K562 (cell line): ENCODE results near the gene C18orf32. TPM values are rescaled to one million over a fixed set of nuclear protein-coding genes. Genes with fewer than 3 reads are reported as not detected.
A peak's percentile ranks its signal among the peaks of the same experiment; 100 is the strongest.

ENCODE experiments used
- ATAC-seq: fragments of 200-7000 bp; cut with Tn5 transposase; 3 replicates; pipeline ENCODE4 v1.9.1; 2020; ENCODE audit warnings: moderate library complexity
- BruUV-seq: library from RNA; stranded (reverse); fragments of 400-500 nt; replicated peaks from 2 replicates; lab custom pipeline; 2021; lab: Mats Ljungman, UMichigan
- CTCF ChIA-PET: fragments of 300-600 bp; formaldehyde crosslinking; extraction: SDS; loops from one replicate; lab custom pipeline; 2021; ENCODE audit warnings: low intra/inter-chr PET ratio; lab: Yijun Ruan, JAX
- POLR2A ChIA-PET: fragments of 300-600, 350-650 bp; sonication (Branson Sonifier 250); formaldehyde crosslinking; extraction: SDS; loops from one replicate; lab custom pipeline; 2021; ENCODE audit warnings: antibody characterized with exemption, inconsistent platforms; lab: Yijun Ruan, JAX
- DNase-seq, 4 experiments: peaks; one replicate each; pipeline versions ENCODE4 v3.0.0 to v3.0.0-alpha.2; 2011 to 2018; ENCODE audit warnings: low spot score in 3 of 4, mixed read lengths in 3 of 4; ENCODE audit errors: extremely low read depth in 1 of 4
- FAIRE-seq: peaks from 2 replicates; lab custom pipeline; 2011; peaks lifted over from hg19 to GRCh38; lab: Jason Lieb, UNC
- H2AFZ ChIP-seq: 2 replicates; pipeline ENCODE4 v1.6.0; 2011; ENCODE audit warnings: low read depth, low read length, control low read depth, inconsistent platforms
- H3K27ac ChIP-seq: fragments of 200-600 bp; 3 replicates; pipeline ENCODE4 v1.8.0; 2011; ENCODE audit warnings: low read depth, mild to moderate bottlenecking, control low read depth, inconsistent platforms, low read length, moderate library complexity, mixed read lengths; ENCODE audit errors: extremely low read depth
- H3K27me3 ChIP-seq, 2 experiments: fragments of 300-600 bp in 1 of 2; 2 replicates in 1 of 2; 3 replicates in 1 of 2; pipeline versions ENCODE4 v1.6.0 to v1.8.0; 2011; ENCODE audit warnings: inconsistent platforms in 2 of 2, low read length in 2 of 2, mild to moderate bottlenecking in 1 of 2, mixed read lengths in 1 of 2, moderate library complexity in 1 of 2; ENCODE audit not compliant: control insufficient read depth in 2 of 2, insufficient read depth in 2 of 2
- H3K36me3 ChIP-seq: fragments of 300-600 bp; 3 replicates; pipeline ENCODE4 v1.8.0; 2011; ENCODE audit warnings: mild to moderate bottlenecking, low read length, inconsistent platforms; ENCODE audit not compliant: control insufficient read depth, insufficient read depth
- H3K4me1 ChIP-seq, 2 experiments: fragments of 200-600 bp in 1 of 2; replicated peaks in 1 of 2; 2 replicates in 1 of 2; 3 replicates in 1 of 2; pipeline versions ENCODE4 v1.5.1 to v1.8.0; 2011; ENCODE audit warnings: inconsistent platforms in 2 of 2, low read length in 2 of 2, mild to moderate bottlenecking in 1 of 2, mixed read lengths in 1 of 2, moderate library complexity in 1 of 2; ENCODE audit not compliant: control insufficient read depth in 2 of 2, insufficient read depth in 2 of 2
- H3K4me2 ChIP-seq: 2 replicates; pipeline ENCODE4 v1.6.1; 2011; ENCODE audit warnings: low read length, control low read depth, inconsistent platforms, mixed read lengths; ENCODE audit not compliant: insufficient read depth
- H3K4me3 ChIP-seq: fragments of 200-600 bp; sonication (generic), shearing (Covaris generic); 2 replicates; pipeline ENCODE4 v1.5.1; 2016; ENCODE audit warnings: control low read depth, inconsistent platforms
- H3K79me2 ChIP-seq: fragments of 200-600 bp; 3 replicates; pipeline ENCODE4 v1.8.0; 2011; ENCODE audit warnings: low read length, inconsistent platforms; ENCODE audit not compliant: control insufficient read depth, insufficient read depth
- H3K9ac ChIP-seq, 2 experiments: 2 replicates each; pipeline versions ENCODE4 v1.6.0 to v1.6.1; 2011; ENCODE audit warnings: low read depth in 2 of 2, low read length in 2 of 2, control low read depth in 1 of 2, inconsistent platforms in 1 of 2, mild to moderate bottlenecking in 1 of 2, mixed read lengths in 1 of 2; ENCODE audit not compliant: insufficient read depth in 1 of 2
- H3K9me1 ChIP-seq: one replicate; pipeline ENCODE4 v1.6.0; 2011; ENCODE audit warnings: inconsistent platforms, mild to moderate bottlenecking, low read length, moderate library complexity; ENCODE audit not compliant: control insufficient read depth, insufficient read depth
- H3K9me3 ChIP-seq: replicated peaks from 2 replicates; pipeline ENCODE4 v1.5.1; 2011; ENCODE audit warnings: low read depth, low read length, inconsistent platforms; ENCODE audit not compliant: control insufficient read depth, insufficient read depth
- H4K20me1 ChIP-seq: replicated peaks from 2 replicates; pipeline ENCODE4 v1.6.1; 2011; ENCODE audit warnings: low read length, inconsistent platforms, mixed read lengths; ENCODE audit not compliant: control insufficient read depth, insufficient read depth
- CC2D1A ChIP-seq: fragments of 450-650 bp; IDR thresholded peaks from 2 replicates; pipeline ENCODE4 v1.6.1; 2017; ENCODE audit warnings: mild to moderate bottlenecking
- FOXK2 ChIP-seq, 2 experiments: fragments of 450-650 bp; IDR thresholded peaks in 1 of 2; conservative IDR thresholded peaks in 1 of 2; 2 replicates each; pipeline ENCODE4 v1.6.1; 2016; ENCODE audit warnings: low read depth in 2 of 2, mild to moderate bottlenecking in 1 of 2
- MEIS2 ChIP-seq: fragments of 450-650 bp; IDR thresholded peaks from 2 replicates; pipeline ENCODE4 v1.6.1; 2014; ENCODE audit warnings: mild to moderate bottlenecking; ENCODE audit not compliant: partially characterized antibody
- PTTG1 ChIP-seq: fragments of 450-650 bp; IDR thresholded peaks from 2 replicates; pipeline ENCODE4 v1.6.1; 2016; ENCODE audit warnings: low read depth, mild to moderate bottlenecking, missing genetic modification characterization, missing compliant biosample characterization
- SMARCA4 ChIP-seq: fragments of 450-650 bp; IDR thresholded peaks from 2 replicates; pipeline ENCODE4 v1.6.1; 2016
- SMARCC2 ChIP-seq: fragments of 450-650 bp; IDR thresholded peaks from 2 replicates; pipeline ENCODE4 v1.6.1; 2017; ENCODE audit warnings: antibody characterized with exemption, moderate library complexity, mild to moderate bottlenecking, low read depth
- SMARCE1 ChIP-seq: fragments of 450-650 bp; IDR thresholded peaks from 2 replicates; pipeline ENCODE4 v1.7.1; 2016; ENCODE audit warnings: mild to moderate bottlenecking
- TRIM24 ChIP-seq, 2 experiments: fragments of 450-650 bp; IDR thresholded peaks; 2 replicates each; pipeline ENCODE4 v1.6.1; 2016
- U2AF1 ChIP-seq: fragments of 200-400 bp; formaldehyde crosslinking; optimal IDR thresholded peaks from 2 replicates; pipeline ENCODE3; 2017; ENCODE audit warnings: mild to moderate bottlenecking, low read depth, low read length, moderate library complexity
- ZNF121 ChIP-seq: sonication (generic); formaldehyde crosslinking; conservative IDR thresholded peaks from 2 replicates; pipeline ENCODE4 v1.8.0; 2022; ENCODE audit warnings: missing genetic modification reagents
- ZNF75A ChIP-seq: fragments of 450-650 bp; formaldehyde crosslinking; IDR thresholded peaks from 2 replicates; pipeline ENCODE4 v1.4.0; 2020; ENCODE audit warnings: mild to moderate bottlenecking
- WGBS: fragments of 100-300 bp; shearing (Covaris generic); methylation state at CpG from one replicate; pipeline ENCODE4 v1.1.6; 2016; ENCODE audit warnings: low coverage, mixed read lengths; ENCODE audit not compliant: insufficient coverage; ENCODE audit errors: missing lambda C conversion rate; 5-methylcytosine and 5-hydroxymethylcytosine counted together
- in situ Hi-C: fragments of 300-500 bp; cut with MboI; formaldehyde crosslinking; loops from 4 replicates; pipeline ENCODE4 v1.15.0; 2018; ENCODE audit warnings: inconsistent platforms, mixed read lengths
- intact Hi-C: fragments of 100-400 bp; cut with micrococcal nuclease; formaldehyde crosslinking; loops from 2 replicates; pipeline ENCODE4 v1.14.2; 2022
- polyA plus RNA-seq, 8 experiments: library from polyadenylated mRNA; depleted of rRNA in 4 of 8; stranded (reverse) in 5 of 8; unstranded in 3 of 8; fragments of >200 nt; fragmentation: Nextera tagmentation in 2 of 8; fragmentation: Illumina TruSeq in 1 of 8; extraction: Ambion mirVana in 2 of 8; extraction: Trizol in 1 of 8; gene quantifications; 2 replicates each; pipeline versions ENCODE4 v1.2.1 to v1.2.3, GENCODE V29; 2011 to 2014; ENCODE audit warnings: inconsistent platforms in 1 of 8, missing spikeins in 1 of 8
- total RNA-seq, 7 experiments: library from RNA; depleted of rRNA in 6 of 7; stranded (reverse); fragments of >200 nt in 6 of 7; fragmentation: Illumina TruSeq in 2 of 7; extraction: Trizol in 2 of 7; gene quantifications; 2 replicates each; pipeline versions ENCODE4 v1.2.1 to v1.2.3, GENCODE V29; 2011 to 2021; ENCODE audit warnings: low replicate concordance in 1 of 7
- TF ChIP-seq, protein P1 (sequence below), 2 experiments: fragments of 450-650 bp in 1 of 2; sonication (generic) in 1 of 2; formaldehyde crosslinking in 1 of 2; IDR thresholded peaks; 2 replicates each; pipeline versions ENCODE4 v1.7.1 to v1.9.0; 2016 to 2022; ENCODE audit warnings: inconsistent platforms in 1 of 2, mild to moderate bottlenecking in 1 of 2, missing genetic modification reagents in 1 of 2

The C18orf32 gene
- total and polyA plus RNA-seq, 9 of the 15 experiments (the other 6 are each of a cell fraction or from before 2014, with no cell fraction given), result 8.5 to 35.0 (median 20.4) TPM

DNA sequence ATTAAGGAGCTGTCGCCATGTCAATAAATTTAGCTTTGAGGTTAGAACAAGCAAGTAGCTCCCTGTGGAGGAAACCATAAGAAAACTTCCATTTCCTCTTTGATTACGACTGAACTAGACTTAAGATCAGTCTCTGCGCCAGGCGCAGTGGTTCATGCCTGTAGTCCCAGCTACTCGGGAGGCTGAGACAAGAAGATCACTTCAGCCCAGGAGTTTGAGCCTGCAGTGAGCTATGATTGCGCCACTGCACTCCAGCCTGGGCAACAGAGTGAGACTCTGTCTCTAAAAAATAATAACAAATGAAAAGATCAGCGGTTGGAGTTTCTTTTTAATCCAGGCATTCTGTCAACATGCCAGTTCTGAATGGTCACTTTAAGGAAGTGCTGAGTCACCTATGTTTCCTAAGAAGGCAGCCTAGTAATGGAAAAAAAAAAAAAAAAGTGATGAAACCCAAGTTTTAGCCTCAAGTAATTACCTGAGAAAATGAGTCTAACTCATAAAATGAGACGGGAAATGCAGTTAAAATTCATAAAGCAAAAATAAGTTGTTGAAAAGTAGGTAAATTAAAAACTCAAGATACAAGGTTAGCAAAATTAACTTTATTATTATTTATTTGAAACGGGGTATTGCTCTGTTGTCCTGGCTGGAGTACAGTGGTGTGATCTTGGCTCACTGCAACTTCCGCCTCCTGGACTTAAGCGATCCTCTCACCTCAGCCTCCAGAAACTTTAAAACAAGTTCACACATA is 10.2 kb downstream of the C18orf32 start:
- Histone ChIP-seq H4K20me1 (no peaks in the 10 kb centered on the region), H3K79me2 (no peaks in the 10 kb centered on the region), H3K27me3 (no peaks in the 10 kb centered on the region), H3K36me3 (peaks cover 18% of the 10 kb centered on the region; the same call in 2 of the 3 replicates), H2AFZ (peak overlapping the region; percentile 87), H3K9me3 (no peaks in the 10 kb centered on the region), H3K4me2 (no peak overlapping the region; the same call in 1 of the 2 replicates), H3K9me1 (no peaks in the 10 kb centered on the region), H3K27ac (peak overlapping the region; percentile 79), H3K4me3 (no peak overlapping the region), H3K4me1 (peaks cover 0 to 19% of the 10 kb centered on the region in 2 experiments; a peak in 3 of 5 replicates), H3K9ac (peak overlapping the region in 1 of 2 experiments; percentile 41; a peak in 3 of 4 replicates)
- DNase-seq, result peak in 1 of 4 experiments; percentile 45
- ATAC-seq, result peak; percentile 43
- CTCF ChIA-PET, result no interaction called here
- WGBS, result 42% methylated on average over 11 of the region's 11 CpGs
- peak; percentile 72 for FAIRE-seq
- no TSS peak for BruUV-seq
- in situ Hi-C loops, result no loop called here
- intact Hi-C loops, result no loop called here
- POLR2A ChIA-PET, result interaction anchor here (0.8 to 1.5 kb wide), 3 partner anchors 10 to 176 kb away, joined by 3 to 6 read pairs (median 3); partner anchors contain the start of gene C18orf32
- TF ChIP-seq CC2D1A, result no peak
- TF ChIP-seq, protein P1, sequence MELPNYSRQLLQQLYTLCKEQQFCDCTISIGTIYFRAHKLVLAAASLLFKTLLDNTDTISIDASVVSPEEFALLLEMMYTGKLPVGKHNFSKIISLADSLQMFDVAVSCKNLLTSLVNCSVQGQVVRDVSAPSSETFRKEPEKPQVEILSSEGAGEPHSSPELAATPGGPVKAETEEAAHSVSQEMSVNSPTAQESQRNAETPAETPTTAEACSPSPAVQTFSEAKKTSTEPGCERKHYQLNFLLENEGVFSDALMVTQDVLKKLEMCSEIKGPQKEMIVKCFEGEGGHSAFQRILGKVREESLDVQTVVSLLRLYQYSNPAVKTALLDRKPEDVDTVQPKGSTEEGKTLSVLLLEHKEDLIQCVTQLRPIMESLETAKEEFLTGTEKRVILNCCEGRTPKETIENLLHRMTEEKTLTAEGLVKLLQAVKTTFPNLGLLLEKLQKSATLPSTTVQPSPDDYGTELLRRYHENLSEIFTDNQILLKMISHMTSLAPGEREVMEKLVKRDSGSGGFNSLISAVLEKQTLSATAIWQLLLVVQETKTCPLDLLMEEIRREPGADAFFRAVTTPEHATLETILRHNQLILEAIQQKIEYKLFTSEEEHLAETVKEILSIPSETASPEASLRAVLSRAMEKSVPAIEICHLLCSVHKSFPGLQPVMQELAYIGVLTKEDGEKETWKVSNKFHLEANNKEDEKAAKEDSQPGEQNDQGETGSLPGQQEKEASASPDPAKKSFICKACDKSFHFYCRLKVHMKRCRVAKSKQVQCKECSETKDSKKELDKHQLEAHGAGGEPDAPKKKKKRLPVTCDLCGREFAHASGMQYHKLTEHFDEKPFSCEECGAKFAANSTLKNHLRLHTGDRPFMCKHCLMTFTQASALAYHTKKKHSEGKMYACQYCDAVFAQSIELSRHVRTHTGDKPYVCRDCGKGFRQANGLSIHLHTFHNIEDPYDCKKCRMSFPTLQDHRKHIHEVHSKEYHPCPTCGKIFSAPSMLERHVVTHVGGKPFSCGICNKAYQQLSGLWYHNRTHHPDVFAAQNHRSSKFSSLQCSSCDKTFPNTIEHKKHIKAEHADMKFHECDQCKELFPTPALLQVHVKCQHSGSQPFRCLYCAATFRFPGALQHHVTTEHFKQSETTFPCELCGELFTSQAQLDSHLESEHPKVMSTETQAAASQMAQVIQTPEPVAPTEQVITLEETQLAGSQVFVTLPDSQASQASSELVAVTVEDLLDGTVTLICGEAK (IDR thresholded peaks at IDR 0.05), result no peak
- TF ChIP-seq, protein P1 (CRISPR knock-in tag; IDR thresholded peaks at IDR 0.05), result no peak
- TF ChIP-seq SMARCE1, result peak; percentile 64; the same call in 1 of the 2 replicates
- no peak for TF ChIP-seq PTTG1
- TF ChIP-seq ZNF121, result peak; percentile 46; the same call in 1 of the 2 replicates
- peak in 1 of 2 experiments; percentile 46; a peak in 1 of 4 replicates for TF ChIP-seq TRIM24 (IDR thresholded peaks at IDR 0.05)
- no peak for TF ChIP-seq U2AF1
- peak; percentile 59; the same call in 1 of the 2 replicates for TF ChIP-seq SMARCC2
- TF ChIP-seq FOXK2 (conservative IDR thresholded peaks at IDR 0.05 in 1 of 2, IDR thresholded peaks at IDR 0.05 in 1 of 2; ENCODE audit: low read depth in 2 of 2), result peak; percentile 85 to 89
- TF ChIP-seq MEIS2, result peak; percentile 35
- peak; percentile 80 for TF ChIP-seq SMARCA4
- TF ChIP-seq ZNF75A (CRISPR knock-in tag), result no peak
